ENCODE measurements around the gene RRP8. TPM values are rescaled to one million over a fixed set of nuclear protein-coding genes. Genes with fewer than 3 reads are reported as not detected.

Gene RRP8
- total RNA-seq, 1 experiment from 2014 or later: 15.1 TPM

DNA sequence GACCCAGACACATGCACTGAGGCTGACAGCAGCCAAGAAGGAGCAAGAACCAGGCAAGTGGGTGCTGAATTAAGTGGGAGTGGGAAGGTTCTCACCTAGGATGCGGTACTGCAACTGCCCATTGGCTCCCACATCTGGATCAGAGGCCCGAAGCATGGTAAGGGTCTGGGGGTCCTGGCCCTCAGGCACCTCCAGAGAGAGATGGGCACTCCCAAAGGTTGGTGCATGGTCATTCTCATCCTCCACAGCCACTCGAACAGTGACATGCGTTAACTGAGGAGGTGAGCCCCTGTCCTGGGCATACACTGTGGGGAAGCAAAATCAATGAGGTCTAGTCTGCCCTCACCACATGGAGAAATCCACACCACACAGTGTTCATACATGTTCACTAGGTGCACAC is 25.1 kb upstream of the RRP8 start:
- Histone ChIP-seq H3K27ac (ENCODE audit: low read length) (no peak overlapping the region), H3K4me3 (ENCODE audit: low read length) (no peak overlapping the region), H4K20me1 (ENCODE audit: low read length) (no peaks in the 10 kb centered on the region), H3K79me2 (ENCODE audit: low read length) (no peaks in the 10 kb centered on the region), H2AFZ (ENCODE audit: low read length) (no peak overlapping the region), H3K4me1 (ENCODE audit: insufficient read depth, low read length) (no peaks in the 10 kb centered on the region), H3K9me2 (replicated peaks; ENCODE audit: low read length) (no peaks in the 10 kb centered on the region), H3K27me3 (ENCODE audit: low read length) (no peaks in the 10 kb centered on the region), H3K9ac (ENCODE audit: low read length) (no peak overlapping the region), H3K4me2 (ENCODE audit: low read length) (no peak overlapping the region), H3K9me3 (ENCODE audit: low read length) (no peaks in the 10 kb centered on the region), H3F3A (ENCODE audit: low read length, unreplicated experiment) (no peaks in the 10 kb centered on the region), H3K36me3 (ENCODE audit: low read depth, low read length) (no peaks in the 10 kb centered on the region)
- CTCF ChIA-PET: no interaction called here
- POLR2A ChIA-PET (ENCODE audit: unreplicated experiment): interaction anchor here (0.8 kb wide), 1 partner anchor 9 kb away, joined by 7 read pairs; the partner anchor contains the start of gene TPP1
- DNase-seq: no peak
- TF ChIP-seq EZH2phosphoT487 (IDR thresholded peaks at IDR 0.05; ENCODE audit: borderline replicate concordance, low read length) (no peak), EZH2 (IDR thresholded peaks at IDR 0.05; ENCODE audit: low read length, unreplicated experiment) (no peak)
- TF ChIP-seq, protein P1, sequence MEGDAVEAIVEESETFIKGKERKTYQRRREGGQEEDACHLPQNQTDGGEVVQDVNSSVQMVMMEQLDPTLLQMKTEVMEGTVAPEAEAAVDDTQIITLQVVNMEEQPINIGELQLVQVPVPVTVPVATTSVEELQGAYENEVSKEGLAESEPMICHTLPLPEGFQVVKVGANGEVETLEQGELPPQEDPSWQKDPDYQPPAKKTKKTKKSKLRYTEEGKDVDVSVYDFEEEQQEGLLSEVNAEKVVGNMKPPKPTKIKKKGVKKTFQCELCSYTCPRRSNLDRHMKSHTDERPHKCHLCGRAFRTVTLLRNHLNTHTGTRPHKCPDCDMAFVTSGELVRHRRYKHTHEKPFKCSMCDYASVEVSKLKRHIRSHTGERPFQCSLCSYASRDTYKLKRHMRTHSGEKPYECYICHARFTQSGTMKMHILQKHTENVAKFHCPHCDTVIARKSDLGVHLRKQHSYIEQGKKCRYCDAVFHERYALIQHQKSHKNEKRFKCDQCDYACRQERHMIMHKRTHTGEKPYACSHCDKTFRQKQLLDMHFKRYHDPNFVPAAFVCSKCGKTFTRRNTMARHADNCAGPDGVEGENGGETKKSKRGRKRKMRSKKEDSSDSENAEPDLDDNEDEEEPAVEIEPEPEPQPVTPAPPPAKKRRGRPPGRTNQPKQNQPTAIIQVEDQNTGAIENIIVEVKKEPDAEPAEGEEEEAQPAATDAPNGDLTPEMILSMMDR (conservative IDR thresholded peaks at IDR 0.05; ENCODE audit: low read depth, low read length): no peak
- intact Hi-C loops (cut with micrococcal nuclease): no loop called here
- ATAC-seq: no peak
- no TSS peak for BruUV-seq (replicated peaks)

DNA sequence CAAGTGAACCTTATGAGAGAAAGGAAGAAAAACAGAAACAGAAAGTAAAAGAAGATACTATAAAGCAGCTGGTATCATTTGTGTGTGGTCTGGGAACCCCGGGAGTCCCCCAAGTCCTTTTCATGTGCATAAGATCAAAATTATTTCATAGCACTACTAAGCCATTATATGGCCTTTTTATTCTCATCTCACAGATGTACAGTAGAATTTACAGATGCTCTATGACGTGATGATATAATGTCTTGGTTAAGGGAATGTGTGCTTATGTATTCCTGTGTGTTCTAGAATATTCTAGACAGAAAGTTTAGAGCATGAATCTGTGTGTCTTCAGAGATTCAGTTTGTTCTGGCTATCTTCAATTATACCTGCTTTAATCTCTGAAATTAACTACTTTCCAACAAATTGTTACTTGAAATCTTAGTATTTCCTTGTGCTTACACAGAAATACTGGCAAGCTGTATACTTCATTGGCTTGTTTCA is 24.4 kb upstream of the RRP8 start:
- no peak overlapping the region for H3K4me3 ChIP-seq (ENCODE audit: low read length)
- no peak overlapping the region for H3K4me2 ChIP-seq (ENCODE audit: low read length)
- no peak overlapping the region for H3K27ac ChIP-seq (ENCODE audit: low read length)
- CTCF ChIA-PET: no interaction called here
- no peak for ATAC-seq
- POLR2A ChIA-PET (ENCODE audit: unreplicated experiment): interaction anchor here (0.8 kb wide), 1 partner anchor 8 kb away, joined by 7 read pairs; the partner anchor contains the start of gene TPP1
- no peak for DNase-seq
- no peaks in the 10 kb centered on the region for H3K9me2 ChIP-seq (replicated peaks; ENCODE audit: low read length)
- no peak overlapping the region for H3K9ac ChIP-seq (ENCODE audit: low read length)
- H4K20me1 ChIP-seq (ENCODE audit: low read length): no peaks in the 10 kb centered on the region
- H3K27me3 ChIP-seq (ENCODE audit: low read length): no peaks in the 10 kb centered on the region
- H3K79me2 ChIP-seq (ENCODE audit: low read length): no peaks in the 10 kb centered on the region
- intact Hi-C loops (cut with micrococcal nuclease): no loop called here
- no peaks in the 10 kb centered on the region for H3K4me1 ChIP-seq (ENCODE audit: insufficient read depth, low read length)
- no peaks in the 10 kb centered on the region for H3K36me3 ChIP-seq (ENCODE audit: low read depth, low read length)
- no TSS peak for BruUV-seq (replicated peaks)
- H3F3A ChIP-seq (ENCODE audit: low read length, unreplicated experiment): no peaks in the 10 kb centered on the region
- H3K9me3 ChIP-seq (ENCODE audit: low read length): no peaks in the 10 kb centered on the region
- TF ChIP-seq EZH2phosphoT487 (IDR thresholded peaks at IDR 0.05; ENCODE audit: borderline replicate concordance, low read length) (no peak), EZH2 (IDR thresholded peaks at IDR 0.05; ENCODE audit: low read length, unreplicated experiment) (no peak)
- TF ChIP-seq, protein P1 (conservative IDR thresholded peaks at IDR 0.05; ENCODE audit: low read depth, low read length): no peak
- no peak overlapping the region for H2AFZ ChIP-seq (ENCODE audit: low read length)

DNA sequence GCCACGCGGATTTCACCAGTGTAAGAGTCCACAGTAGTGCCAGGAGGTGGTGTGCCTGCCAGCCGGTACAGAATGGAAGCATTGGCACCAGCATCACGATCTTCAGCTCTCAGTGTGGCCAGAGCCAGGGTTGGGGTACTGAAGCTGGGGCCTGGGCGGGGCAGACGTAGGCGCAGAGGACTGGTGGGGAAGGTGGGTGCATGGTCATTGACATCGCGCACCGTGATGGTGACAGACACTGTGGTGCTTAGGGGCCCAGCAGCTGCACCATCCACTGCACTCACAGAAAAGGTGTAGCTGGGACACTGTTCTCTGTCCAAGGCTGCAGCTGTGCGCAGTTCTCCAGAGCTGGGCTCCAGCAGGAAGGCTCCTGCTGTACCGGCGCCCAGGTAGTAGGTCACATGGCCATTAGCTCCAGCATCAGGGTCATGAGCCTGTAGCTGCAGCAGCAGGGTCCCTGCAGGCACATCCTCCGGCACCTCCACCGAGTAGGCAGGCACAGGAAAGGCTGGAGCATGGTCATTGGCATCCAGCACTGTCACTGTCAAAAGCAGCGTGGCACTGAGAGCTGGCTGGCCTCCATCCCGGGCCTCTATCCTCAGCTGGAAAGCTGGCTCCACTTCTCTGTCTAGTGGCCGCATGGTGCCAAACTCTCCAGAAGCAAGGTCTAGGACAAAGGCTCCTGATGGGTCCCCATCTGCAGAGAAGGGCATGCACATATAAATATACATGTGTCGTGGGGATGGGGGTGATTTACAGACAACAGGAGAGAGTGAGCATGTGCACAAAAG is 23.8 kb upstream of the RRP8 start:
- Histone ChIP-seq H3K9me3 (ENCODE audit: low read length) (no peaks in the 10 kb centered on the region), H3K27ac (ENCODE audit: low read length) (no peak overlapping the region), H3K36me3 (ENCODE audit: low read depth, low read length) (no peaks in the 10 kb centered on the region), H4K20me1 (ENCODE audit: low read length) (no peaks in the 10 kb centered on the region), H3K4me1 (ENCODE audit: insufficient read depth, low read length) (no peaks in the 10 kb centered on the region), H3K4me2 (ENCODE audit: low read length) (no peak overlapping the region), H3K9me2 (replicated peaks; ENCODE audit: low read length) (no peaks in the 10 kb centered on the region), H3K27me3 (ENCODE audit: low read length) (no peaks in the 10 kb centered on the region), H3K4me3 (ENCODE audit: low read length) (no peak overlapping the region), H3K79me2 (ENCODE audit: low read length) (no peaks in the 10 kb centered on the region), H3K9ac (ENCODE audit: low read length) (no peak overlapping the region), H3F3A (ENCODE audit: low read length, unreplicated experiment) (no peaks in the 10 kb centered on the region), H2AFZ (ENCODE audit: low read length) (no peak overlapping the region)
- ATAC-seq (no peak), DNase-seq (no peak)
- no peak for TF ChIP-seq EZH2 (IDR thresholded peaks at IDR 0.05; ENCODE audit: low read length, unreplicated experiment)
- no peak for TF ChIP-seq EZH2phosphoT487 (IDR thresholded peaks at IDR 0.05; ENCODE audit: borderline replicate concordance, low read length)
- TF ChIP-seq, protein P1 (conservative IDR thresholded peaks at IDR 0.05; ENCODE audit: low read depth, low read length): no peak
- POLR2A ChIA-PET (ENCODE audit: unreplicated experiment): no interaction called here
- BruUV-seq (replicated peaks): no TSS peak
- CTCF ChIA-PET: no interaction called here
- intact Hi-C loops (cut with micrococcal nuclease): no loop called here
